Measurements from ENCODE around the gene RAPGEF3. TPM values are rescaled to one million over a fixed set of nuclear protein-coding genes. Genes with fewer than 3 reads are reported as not detected.

RAPGEF3 gene
- total and polyA plus RNA-seq, 9 of the 15 experiments (the other 6 are each of a cell fraction or from before 2014, with no cell fraction given), result 0.03 to 0.78 (median 0.37) TPM; not detected in 1

DNA sequence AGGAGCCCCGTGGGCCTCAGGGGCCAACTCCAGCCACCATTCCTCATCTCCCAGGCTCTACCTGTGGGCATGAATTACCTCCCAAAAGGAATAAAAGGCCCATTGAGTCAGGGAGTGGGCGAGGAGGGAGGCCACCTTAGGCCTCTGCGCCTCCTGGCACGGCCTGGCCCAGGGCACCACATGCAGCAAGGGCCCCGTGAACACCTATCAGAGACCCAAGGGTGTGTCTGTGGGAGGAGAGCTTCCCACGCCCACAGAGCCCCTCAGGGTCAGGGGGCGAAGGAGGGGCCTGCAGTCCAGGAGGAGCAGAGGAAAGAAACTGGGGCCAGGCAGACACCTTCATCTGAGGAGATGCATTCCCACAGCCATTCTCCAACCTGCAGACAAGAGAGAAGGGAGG, 12.2 kb downstream of the RAPGEF3 start (continued):
- TF ChIP-seq, protein P1, sequence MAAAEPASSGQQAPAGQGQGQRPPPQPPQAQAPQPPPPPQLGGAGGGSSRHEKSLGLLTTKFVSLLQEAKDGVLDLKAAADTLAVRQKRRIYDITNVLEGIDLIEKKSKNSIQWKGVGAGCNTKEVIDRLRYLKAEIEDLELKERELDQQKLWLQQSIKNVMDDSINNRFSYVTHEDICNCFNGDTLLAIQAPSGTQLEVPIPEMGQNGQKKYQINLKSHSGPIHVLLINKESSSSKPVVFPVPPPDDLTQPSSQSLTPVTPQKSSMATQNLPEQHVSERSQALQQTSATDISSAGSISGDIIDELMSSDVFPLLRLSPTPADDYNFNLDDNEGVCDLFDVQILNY (CRISPR knock-in tag; IDR thresholded peaks at IDR 0.05), result no peak
- no peak for TF ChIP-seq ELF1 (tag; IDR thresholded peaks at IDR 0.05)
- no peak for TF ChIP-seq GATAD2A (IDR thresholded peaks at IDR 0.05)
- TF ChIP-seq ZNF165 (CRISPR knock-in tag; IDR thresholded peaks at IDR 0.05; ENCODE audit: borderline replicate concordance), result no peak
- TF ChIP-seq NONO (IDR thresholded peaks at IDR 0.05; ENCODE audit: low read depth in 2 of 2, low read length in 1 of 2), result no peak
- no peak for TF ChIP-seq ZNF311 (CRISPR knock-in tag; IDR thresholded peaks at IDR 0.05)
- no peak for TF ChIP-seq POLR2A (conservative IDR thresholded peaks at IDR 0.05)
- TF ChIP-seq BMI1 (IDR thresholded peaks at IDR 0.05; ENCODE audit: low read length), result no peak
- no peak for TF ChIP-seq ZNF24 (IDR thresholded peaks at IDR 0.05)
- TF ChIP-seq ZFX (CRISPR knock-in tag; IDR thresholded peaks at IDR 0.05), result no peak

- BruUV-seq (replicated peaks), result no TSS peak
- no peaks in the 10 kb centered on the region; the same call in 1 of the 2 replicates for H4K20me1 ChIP-seq (replicated peaks; ENCODE audit: control insufficient read depth, insufficient read depth, low read length)
- no peak overlapping the region; a peak in 1 of 4 replicates for H3K9ac ChIP-seq (ENCODE audit: insufficient read depth in 1 of 2, low read depth in 2 of 2, low read length in 2 of 2)
- CTCF ChIA-PET (ENCODE audit: low intra/inter-chr PET ratio), result interaction anchor here (0.6 to 5.5 kb wide), 2 partner anchors 32 to 1068 kb away, joined by 3 to 42 read pairs; no protein-coding TSS in a partner anchor
- POLR2A ChIA-PET, result no interaction called here
- no peak overlapping the region for H3K27ac ChIP-seq (ENCODE audit: extremely low read depth, low read depth, low read length)
- no peaks in the 10 kb centered on the region for H3K9me3 ChIP-seq (replicated peaks; ENCODE audit: control insufficient read depth, insufficient read depth, low read depth, low read length)
- DNase-seq (ENCODE audit: extremely low read depth in 1 of 4, low spot score in 3 of 4), result no peak
- 25% methylated on average over 5 of the region's 5 CpGs for WGBS (ENCODE audit: insufficient coverage, low coverage, missing lambda C conversion rate)
- H3K27me3 ChIP-seq (ENCODE audit: control insufficient read depth in 2 of 2, insufficient read depth in 2 of 2, low read length in 2 of 2), result peaks cover 30 to 70% of the 10 kb centered on the region in 2 experiments
- peaks cover 6 to 35% of the 10 kb centered on the region in 2 experiments; a peak in 3 of 5 replicates for H3K4me1 ChIP-seq (replicated peaks in 1 of 2; ENCODE audit: control insufficient read depth in 2 of 2, insufficient read depth in 2 of 2, low read length in 2 of 2)
- no peaks in the 10 kb centered on the region for H3K79me2 ChIP-seq (ENCODE audit: control insufficient read depth, insufficient read depth, low read length)
- H2AFZ ChIP-seq (ENCODE audit: low read depth, low read length), result no peak overlapping the region
- intact Hi-C loops (cut with micrococcal nuclease), result no loop called here
- ATAC-seq, result no peak
- H3K4me2 ChIP-seq (ENCODE audit: insufficient read depth, low read length), result no peak overlapping the region
- FAIRE-seq, result no peak
- in situ Hi-C loops (cut with MboI), result no loop called here
- no peaks in the 10 kb centered on the region for H3K36me3 ChIP-seq (ENCODE audit: control insufficient read depth, insufficient read depth, low read length)
- no peaks in the 10 kb centered on the region for H3K9me1 ChIP-seq (ENCODE audit: control insufficient read depth, insufficient read depth, low read length)
- no peak overlapping the region for H3K4me3 ChIP-seq
- TF ChIP-seq, protein P2, sequence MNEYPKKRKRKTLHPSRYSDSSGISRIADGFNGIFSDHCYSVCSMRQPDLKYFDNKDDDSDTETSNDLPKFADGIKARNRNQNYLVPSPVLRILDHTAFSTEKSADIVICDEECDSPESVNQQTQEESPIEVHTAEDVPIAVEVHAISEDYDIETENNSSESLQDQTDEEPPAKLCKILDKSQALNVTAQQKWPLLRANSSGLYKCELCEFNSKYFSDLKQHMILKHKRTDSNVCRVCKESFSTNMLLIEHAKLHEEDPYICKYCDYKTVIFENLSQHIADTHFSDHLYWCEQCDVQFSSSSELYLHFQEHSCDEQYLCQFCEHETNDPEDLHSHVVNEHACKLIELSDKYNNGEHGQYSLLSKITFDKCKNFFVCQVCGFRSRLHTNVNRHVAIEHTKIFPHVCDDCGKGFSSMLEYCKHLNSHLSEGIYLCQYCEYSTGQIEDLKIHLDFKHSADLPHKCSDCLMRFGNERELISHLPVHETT (CRISPR knock-in tag; conservative IDR thresholded peaks at IDR 0.05 in 1 of 2, IDR thresholded peaks at IDR 0.05 in 1 of 2), result no peak
- TF ChIP-seq PKNOX1 (IDR thresholded peaks at IDR 0.05) (no peak), ELF4 (CRISPR knock-in tag; IDR thresholded peaks at IDR 0.05) (no peak), NKRF (IDR thresholded peaks at IDR 0.05; ENCODE audit: borderline replicate concordance) (no peak), EHMT2 (IDR thresholded peaks at IDR 0.05) (no peak), RNF2 (IDR thresholded peaks at IDR 0.05) (no peak), RFX7 (CRISPR knock-in tag; IDR thresholded peaks at IDR 0.05) (no peak)
These were observed 12.6 kb downstream of the RAPGEF3 start for GRCh38 chr12:47746073-47746472.
